HG02623 (cell line): ENCODE results near the gene BCAS2.
A peak's percentile ranks its signal among the peaks of the same experiment; 100 is the strongest.

Experiments
- ATAC-seq: cut with Tn5 transposase; IDR thresholded peaks from one replicate; pipeline ENCODE4 v1.9.1; 2021; ENCODE audit warnings: moderate library complexity; ENCODE audit not compliant: unreplicated experiment

Gene BCAS2

DNA sequence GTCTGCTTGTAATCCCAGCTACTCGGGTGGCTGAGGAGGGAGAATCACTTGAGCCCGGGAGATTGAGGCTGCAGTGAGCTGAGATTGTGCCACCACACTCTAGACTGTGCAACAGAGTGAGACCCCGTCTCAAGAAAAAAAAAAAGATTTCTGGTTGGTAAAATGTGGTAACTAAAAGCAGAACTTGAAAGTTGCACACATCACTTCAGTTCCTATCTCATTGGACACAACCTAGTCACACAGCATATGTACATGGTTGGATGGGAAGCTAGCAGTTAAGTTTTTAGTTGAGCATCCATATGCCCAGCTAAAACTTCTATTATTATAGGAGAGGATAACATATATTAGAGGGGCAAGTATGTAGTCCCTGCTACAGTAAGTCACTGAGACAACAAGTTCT, 22.1 kb downstream of the BCAS2 start:
- ATAC-seq = peak; percentile 57

DNA sequence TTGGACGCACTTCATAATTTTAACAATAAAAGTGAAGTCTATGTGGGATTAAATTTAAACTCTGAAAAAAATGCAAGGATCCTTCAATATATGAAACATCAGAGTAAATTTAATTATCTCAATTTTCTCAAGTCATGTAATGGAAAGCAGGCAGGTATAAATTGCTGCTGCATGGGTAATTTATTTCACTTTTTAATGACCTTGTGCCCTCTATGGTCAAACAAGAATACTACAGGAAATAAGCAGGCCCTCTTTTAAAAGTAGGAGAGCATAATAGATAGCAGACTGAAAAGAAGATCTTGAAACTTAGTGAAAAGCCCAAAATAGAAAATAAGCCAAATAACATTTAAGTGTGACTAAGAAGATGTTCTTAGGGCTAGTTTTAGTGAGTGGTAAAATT, 22.9 kb downstream of the BCAS2 start:
- no peak for ATAC-seq

DNA sequence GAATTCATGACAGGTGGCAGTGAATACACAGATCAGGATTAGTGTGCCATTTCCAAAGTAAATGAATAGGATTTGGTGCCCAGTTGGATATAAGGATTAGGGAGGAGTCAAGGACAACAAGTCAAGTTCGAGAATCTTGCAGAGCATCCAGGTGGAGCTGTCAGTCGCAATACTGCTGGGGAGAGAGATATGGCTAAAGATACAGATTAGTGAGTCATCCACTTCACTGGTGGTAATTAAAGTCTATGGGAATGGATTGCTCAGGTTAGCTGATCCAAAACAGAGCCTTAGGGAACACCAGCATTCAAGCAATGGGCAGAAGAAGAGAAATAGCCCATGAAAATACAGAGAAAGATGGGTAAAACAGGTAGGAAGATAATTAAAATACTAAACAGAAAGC, 26.8 kb downstream of the BCAS2 start:
- no peak for ATAC-seq

DNA sequence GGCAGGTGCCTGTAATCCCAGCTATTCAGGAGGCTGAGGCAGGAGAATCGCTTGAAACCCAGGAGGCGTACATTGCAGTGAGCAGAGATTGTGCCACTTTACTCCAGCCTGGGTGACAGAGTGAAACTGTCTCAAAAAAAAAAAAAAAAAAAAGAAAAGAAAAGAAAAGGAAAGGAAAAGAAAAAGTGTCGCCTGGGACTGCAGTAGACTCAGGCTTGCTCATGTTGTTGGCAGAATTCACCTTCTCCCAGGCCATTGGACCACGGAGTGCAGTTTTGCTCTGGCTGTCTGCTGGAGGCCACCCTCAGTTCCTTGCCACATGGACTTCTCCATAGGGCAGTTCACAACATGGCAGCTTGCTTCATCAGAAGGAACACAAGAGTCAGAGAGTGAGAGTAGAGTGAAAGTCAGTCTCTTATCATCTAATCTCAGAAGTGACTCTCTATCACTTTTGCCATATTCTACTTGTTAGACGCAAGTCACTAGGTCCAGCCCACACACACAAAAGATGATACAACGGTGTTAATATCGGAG, 29.2 kb downstream of the BCAS2 start:
- no peak for ATAC-seq

DNA sequence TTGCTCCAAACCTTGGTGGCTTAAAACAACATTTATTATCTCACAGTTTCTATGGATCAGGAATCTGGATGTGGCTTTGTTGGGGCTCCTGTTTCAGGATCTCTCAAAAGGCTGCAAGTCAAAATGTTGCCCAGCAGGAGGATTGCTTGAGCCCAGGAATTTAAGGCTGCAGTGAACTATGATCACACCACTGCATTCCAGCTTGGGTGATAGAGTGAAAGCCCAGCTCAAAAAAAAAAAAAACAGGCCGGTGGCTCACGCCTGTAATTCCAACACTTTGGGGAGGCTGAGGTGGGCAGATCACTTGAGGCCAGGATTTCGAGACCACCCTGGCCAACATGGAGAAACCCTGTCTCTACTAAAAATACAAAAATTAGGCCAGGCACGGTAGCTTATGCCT, 30.0 kb downstream of the BCAS2 start:
- no peak for ATAC-seq

DNA sequence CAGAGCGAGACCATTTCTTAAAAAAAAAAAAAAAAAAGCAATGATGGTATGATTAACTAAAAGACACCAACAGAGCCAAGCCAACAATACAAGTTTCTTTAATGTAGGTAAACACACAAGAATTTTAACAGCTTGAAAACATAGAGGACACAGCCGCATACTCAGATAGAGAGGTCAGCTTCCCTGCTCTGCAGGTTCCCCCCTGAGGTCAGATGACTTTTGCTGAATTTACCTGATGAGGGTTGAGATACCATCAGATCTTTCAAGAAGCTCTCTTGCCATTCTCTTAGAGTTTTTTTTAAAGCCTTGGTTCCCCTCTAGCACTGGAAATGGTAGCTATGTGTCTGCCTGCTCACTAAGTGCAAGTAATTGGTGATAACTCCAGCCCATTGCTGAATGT, 31.1 kb downstream of the BCAS2 start:
- ATAC-seq = no peak

DNA sequence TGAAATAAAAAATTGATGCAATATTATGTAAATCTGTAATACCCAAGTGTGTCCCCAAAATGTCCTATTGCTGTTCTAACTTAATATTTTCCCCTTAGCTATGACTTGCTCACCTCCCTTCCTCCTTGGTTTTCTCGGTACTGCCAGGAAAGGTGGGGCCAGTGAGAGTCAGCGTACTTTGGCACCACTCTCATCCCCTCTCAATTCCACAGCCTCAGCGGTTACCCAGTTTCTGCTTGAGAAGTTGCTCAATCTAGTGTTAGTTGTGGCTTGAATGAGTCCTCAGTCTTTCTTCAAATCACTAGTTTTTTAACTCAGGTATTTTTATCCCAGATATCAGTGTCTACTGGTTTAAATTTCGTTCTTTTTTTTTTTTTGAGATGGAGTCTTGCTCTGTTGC, 32.3 kb downstream of the BCAS2 start:
- no peak for ATAC-seq

DNA sequence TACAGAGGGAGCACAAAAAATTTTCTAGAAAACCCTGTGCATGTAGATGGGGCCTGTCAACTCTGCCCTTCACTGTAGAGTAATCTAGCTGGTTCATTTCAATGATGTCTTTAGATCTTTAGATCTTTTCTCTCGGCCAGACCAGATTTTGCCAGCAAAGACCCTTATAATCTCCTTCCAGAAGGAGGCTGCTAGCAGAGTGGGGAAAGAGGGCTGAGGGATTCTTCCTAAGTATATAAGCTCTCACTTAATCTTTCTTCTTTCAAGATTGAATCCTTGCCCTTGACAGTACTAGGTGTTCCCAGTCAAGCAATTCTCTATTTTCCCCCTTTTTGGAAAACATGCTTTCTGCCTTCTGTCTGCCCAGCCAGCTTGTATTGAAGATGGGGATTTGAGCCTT, 34.3 kb downstream of the BCAS2 start:
- no peak for ATAC-seq

DNA sequence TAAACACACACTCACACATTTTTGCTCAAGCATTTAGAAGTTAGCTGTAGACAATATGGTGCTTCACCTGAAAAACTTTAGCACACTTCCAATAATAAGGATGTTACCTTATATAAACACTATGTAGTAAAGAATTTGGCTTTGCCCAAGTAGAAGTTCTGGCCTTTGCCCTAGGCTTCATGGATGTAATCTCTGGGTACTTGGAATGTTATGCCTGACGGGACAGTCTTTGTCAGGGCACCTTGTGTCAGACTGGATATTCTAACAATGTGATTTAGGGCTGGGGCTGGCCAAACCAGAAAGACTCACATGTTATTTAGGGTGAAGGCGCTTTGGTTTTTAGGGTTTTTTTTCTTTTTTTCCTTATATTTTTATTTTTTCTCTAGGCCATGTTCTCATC, 35.6 kb downstream of the BCAS2 start:
- ATAC-seq = no peak

DNA sequence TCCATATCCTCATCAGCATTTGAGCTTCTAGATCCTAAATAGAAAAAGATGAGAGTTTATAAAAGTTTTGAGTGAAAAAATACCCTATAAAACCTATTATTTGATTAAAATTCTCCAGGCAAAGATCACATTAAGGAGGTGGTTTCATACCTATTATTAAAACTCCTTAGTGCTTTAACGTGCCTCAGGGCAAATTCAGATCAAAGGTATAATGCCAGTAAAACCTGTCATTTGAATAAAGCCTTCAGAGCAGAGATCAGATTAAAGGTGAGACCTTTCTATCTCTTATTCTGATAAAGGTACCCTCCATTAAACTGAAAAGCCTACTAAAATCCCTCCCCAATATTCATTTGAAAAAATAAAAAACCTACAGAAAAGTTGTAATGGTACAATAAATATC, 36.1 kb downstream of the BCAS2 start:
- ATAC-seq = no peak

DNA sequence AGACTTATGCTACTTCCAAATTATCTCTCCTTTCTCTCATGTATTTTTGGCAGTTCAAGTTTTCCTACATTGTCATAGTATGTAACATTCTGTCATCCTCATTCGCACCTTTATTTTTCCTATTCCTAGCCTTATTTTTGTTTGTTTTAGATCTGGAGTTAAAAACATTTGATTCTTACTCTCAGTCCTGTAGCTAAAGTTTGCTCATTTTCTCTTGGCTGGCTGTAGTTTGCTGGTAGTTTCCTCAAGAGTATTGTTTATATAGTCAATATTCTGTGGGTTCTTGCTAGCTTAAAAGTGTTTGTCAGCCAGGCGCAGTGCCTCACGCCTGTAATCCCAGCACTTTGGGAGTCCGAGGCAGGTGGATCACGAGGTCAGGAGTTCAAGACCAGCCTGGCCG, 40.6 kb downstream of the BCAS2 start:
- ATAC-seq = no peak

DNA sequence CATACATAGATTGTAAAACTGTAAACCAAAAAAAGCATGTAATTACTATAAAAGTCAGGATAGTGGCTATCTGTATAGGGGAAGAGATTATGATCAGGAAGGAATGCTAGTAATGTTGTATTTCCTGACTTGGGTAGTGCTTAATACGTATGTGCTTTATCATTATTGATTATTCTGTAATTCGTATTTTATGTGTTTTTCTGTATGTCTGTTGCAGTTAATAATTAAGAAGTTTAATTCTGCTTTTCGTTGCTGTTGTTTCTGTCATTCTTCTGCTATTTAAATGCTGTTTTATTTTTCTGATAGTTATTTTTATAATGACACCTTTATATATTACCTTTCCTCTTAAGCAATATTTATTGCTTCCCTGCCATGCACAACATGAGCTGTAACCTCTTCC, 41.1 kb downstream of the BCAS2 start:
- ATAC-seq = no peak

DNA sequence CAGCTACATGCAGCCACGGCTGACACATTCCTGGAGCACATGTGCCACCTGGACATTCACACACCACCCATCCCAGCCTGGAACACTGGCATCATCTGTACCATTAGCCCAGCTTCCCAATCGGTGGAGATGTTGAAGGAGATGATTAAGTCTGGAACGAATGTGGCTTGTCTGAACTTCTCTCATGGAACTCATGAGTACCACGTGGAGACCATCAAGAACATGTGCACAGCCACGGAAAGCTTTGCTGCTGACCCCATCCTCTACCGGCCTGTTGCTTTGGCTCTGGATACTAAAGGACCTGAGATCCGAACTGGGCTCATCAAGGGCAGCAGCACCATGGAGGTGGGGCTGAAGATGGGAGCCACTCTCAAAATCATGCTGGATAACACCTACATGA, 45.4 kb downstream of the BCAS2 start:
- ATAC-seq = no peak

DNA sequence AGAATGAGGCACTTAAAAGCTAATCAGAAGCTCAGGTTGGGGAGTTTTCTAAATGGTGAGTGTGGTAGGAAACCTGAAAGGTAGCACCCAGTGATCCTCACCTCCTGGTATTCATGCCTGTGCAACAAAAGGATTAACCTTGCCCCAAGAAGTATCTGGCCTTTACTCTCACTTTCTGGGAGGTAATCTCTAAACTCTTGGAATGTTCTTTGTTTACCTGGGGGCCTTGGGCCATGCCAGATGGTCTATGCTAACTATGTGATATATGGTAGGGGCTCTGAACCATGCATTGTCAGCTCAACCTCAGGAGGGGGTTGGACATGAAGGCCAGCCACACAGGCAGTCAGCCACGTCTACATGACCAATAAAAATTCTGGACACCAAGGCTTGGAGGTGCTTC, 46.0 kb downstream of the BCAS2 start:
- no peak for ATAC-seq

DNA sequence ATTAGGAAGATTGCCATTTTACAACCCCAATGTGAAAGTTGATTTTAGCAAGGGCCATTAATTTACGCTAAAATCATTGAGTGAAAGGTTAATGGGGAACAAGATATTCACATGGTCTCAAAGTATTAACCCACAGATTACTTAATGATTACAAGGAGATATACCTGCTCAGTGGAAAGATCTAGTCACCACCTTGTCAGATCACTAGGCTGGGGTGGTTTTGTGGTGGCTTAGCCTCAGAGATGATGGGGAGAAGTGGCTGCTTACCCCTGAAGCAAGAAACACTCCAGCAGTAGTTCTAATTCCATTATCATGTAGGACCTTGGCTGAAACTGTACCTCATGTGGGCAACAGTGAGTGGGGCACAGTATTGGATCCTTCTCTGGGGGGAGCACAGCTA, 50.3 kb downstream of the BCAS2 start:
- ATAC-seq = no peak

DNA sequence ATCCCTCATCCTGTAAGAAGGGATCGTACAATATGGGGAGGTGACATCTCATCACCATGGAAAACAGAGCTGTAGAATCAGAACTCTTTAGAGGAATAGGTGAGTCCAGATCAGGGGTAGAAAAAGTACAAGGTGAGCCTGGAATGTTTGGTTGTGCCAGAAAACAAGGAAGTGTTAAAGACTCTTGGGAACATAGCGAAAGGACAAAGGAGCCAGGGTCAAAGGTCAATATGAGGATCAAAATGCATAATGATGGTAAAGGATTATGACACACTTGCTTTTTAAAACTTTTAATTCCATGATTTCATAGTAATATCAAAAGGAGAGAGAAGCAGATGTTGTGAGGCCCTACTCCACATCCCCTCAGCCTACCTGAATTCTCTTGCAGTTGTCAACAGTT, 51.2 kb downstream of the BCAS2 start:
- no peak for ATAC-seq

DNA sequence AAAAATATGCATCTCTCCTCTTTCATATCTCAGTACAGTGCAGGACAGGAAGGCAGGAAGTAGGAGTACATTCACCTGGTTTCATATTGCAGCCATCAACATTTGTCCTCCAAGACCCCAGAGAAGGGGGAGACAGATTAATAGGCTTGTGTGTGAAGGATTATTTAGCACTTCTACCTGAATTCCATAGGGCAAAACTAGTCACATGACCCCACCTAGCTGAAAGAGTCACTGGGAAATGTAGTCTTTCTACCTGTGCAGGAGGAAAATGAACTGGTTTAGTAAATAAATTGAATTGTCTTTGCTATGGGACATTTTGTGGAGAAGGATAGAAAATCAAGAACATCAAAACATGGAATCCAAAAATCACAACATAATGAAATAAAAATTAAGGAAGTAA, 56.5 kb downstream of the BCAS2 start:
- ATAC-seq = no peak

DNA sequence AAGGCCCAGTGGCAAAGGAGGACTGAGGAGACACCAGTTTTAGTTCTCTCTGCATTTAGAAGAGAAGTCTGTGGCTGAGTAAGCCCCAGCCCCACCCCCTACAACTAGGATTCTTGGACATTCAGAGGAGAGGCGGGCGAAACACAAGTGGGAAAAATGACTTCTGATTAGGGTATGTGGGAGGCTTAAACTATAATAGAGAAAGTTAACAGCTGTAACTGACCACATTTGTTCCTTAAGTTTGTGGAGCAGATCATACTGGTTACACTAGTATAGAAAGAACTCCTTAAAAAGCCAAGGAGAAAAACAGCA, 59.2 kb downstream of the BCAS2 start:
- no peak for ATAC-seq

DNA sequence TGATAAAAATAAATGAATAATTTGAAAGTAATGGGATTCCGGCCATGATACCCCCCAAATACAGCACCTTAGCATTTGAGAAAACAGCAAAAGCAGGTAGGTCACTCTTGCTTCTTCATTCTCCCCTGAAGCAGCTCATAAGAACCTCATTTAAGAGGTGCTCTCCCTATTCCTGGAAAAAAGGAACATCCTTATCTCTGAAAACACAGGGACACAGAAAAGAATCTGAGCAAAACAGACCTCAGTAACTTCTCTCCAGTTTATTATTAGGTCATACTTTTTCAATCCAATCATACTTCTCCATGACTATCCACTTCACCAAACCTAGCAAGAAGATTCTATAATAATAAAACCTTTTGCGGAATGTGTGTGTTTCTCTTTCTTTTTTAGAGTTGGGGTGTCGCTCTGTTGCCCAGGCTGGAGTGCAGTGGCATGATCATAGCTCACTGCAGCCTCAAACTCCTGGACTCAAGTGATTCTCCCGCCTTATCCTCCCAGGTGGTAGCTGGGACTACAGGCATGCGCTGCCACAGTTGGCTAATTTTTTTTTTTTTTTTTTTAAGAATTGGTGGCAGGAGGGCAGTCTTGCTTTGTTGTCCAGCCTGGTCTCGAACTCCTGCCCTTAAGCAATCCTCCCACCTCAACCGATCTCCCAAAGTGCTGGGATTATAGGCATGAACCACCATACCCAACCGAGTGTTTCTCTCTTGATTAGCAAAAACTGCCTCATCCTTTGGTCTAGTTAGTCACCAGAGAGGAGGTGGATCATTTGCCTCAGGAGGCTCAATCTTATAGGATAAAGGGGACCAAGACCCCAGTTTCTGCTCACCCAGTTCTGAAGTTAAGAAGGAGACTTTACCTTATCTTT, 59.8 kb downstream of the BCAS2 start:
- ATAC-seq = no peak
